GM12872 (cell line): Measurements from ENCODE around the gene IL17REL.

Experiments
- TF ChIP-seq, protein P1 (sequence below): IDR thresholded peaks from 3 replicates; pipeline ENCODE4 v1.5.1; 2011; ENCODE audit warnings: low read depth, mild to moderate bottlenecking, low read length, moderate library complexity; ENCODE audit not compliant: insufficient read depth

IL17REL gene

GRCh38 chr22:49969751-49970527 is 42.6 kb downstream of the IL17REL start:
- TF ChIP-seq, protein P1, sequence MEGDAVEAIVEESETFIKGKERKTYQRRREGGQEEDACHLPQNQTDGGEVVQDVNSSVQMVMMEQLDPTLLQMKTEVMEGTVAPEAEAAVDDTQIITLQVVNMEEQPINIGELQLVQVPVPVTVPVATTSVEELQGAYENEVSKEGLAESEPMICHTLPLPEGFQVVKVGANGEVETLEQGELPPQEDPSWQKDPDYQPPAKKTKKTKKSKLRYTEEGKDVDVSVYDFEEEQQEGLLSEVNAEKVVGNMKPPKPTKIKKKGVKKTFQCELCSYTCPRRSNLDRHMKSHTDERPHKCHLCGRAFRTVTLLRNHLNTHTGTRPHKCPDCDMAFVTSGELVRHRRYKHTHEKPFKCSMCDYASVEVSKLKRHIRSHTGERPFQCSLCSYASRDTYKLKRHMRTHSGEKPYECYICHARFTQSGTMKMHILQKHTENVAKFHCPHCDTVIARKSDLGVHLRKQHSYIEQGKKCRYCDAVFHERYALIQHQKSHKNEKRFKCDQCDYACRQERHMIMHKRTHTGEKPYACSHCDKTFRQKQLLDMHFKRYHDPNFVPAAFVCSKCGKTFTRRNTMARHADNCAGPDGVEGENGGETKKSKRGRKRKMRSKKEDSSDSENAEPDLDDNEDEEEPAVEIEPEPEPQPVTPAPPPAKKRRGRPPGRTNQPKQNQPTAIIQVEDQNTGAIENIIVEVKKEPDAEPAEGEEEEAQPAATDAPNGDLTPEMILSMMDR = no peak

DNA sequence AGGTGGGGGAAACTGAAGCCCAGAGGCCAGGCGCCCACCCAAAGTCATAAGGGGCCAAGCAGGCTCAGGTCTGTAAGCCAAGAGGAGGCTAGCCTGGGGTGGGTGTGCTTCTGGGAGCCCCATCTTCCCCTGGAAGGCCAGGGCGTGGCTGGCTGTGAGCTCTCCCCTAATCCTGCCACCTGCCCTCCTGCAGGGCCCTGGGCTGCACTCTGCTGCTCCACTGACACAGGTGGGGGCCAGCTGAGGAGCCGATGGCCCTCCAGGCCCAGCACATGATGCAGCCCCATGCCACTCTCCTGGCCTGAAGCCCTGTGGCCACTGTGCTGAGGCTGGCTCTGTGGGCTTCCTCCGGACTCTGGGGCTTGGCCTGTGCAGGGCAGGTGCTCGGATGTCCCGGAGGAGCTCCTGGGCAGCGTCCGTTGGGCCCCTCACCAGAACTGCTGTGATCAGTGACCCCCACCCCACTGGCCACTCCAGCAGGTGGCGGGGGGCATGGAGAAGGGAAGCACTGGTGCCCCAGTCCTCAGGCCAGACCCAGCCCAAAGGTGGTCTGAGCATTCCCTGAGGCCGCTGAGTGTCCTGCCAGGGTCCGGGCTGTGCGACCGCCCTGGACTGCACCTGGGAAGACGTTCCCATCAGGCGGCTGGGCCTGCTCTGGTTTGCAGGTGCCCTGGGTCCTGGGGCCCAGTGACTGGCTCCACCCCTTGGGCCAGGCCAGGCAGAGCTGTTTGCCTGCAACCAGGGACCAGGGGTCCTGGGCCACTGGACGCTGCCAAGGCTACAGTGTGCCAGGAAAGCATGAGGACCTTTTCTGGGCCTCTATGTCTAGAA is 43.5 kb downstream of the IL17REL start:
- TF ChIP-seq, protein P1 = no peak

GRCh38 chr22:49968313-49968830 is 44.2 kb downstream of the IL17REL start:
- TF ChIP-seq, protein P1 = no peak

- TF ChIP-seq, protein P1 = no peak
These were observed 44.8 kb downstream of the IL17REL start for GRCh38 chr22:49967706-49968208.

- TF ChIP-seq, protein P1 = no peak
These were observed 45.5 kb downstream of the IL17REL start for GRCh38 chr22:49966774-49967705.

DNA sequence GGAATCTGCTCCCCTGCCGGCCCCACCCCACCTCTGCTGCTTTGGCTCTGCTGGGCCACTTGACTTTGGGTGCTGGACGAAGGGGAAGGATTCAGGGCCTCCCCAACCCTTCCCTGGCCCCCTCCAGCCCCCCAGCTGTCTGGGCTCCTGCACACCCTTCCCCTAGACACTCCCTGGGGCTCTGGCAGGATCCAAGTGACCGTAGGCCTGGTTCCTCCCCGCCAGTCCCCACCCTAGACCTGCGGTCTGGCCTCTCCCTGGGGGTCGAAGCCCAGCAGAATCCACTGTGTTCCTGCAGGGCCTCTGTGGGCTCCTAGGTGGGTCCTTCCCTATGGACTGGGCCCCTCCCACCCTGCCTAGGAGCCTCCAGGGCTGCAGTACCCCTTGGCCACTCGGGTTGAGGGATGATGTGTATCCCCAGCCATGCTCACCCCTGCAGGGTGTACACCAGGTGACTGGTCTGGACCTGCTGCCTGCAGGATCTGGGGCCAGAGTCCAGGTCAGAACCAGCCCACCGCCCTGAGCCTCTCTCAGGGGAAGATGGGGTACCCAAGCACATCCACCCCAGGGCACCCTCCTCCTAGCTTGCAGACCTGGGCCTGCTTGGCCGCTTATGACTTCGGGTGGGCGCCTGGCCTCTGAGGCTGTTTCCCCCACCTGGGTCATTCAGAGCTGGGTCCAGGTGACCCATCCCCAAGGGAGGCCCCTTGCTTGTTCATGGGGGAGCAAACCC is 46.4 kb downstream of the IL17REL start:
- TF ChIP-seq, protein P1 = no peak
